SK-N-SH treated with all-trans-retinoic acid at 6 μM for 48 hours (cell line): ENCODE results near the gene SAT1.

Source experiments
- BACH2 ChIP-seq: fragments of 250-450 bp; sonication (Bioruptor Pico); IDR thresholded peaks from 2 replicates; pipeline ENCODE4 v1.9.0; 2021; ENCODE audit warnings: mild to moderate bottlenecking, borderline replicate concordance
- GLIS3 ChIP-seq: fragments of 250-450 bp; sonication (Bioruptor Pico); IDR thresholded peaks from 2 replicates; pipeline ENCODE4 v1.5.0; 2020; ENCODE audit warnings: mild to moderate bottlenecking, moderate library complexity
- RARB ChIP-seq: fragments of 250-450 bp; sonication (Bioruptor Pico); IDR thresholded peaks from 2 replicates; pipeline ENCODE4 v1.8.0; 2021; ENCODE audit warnings: mild to moderate bottlenecking, moderate library complexity
- ZC3H10 ChIP-seq: fragments of 250-450 bp; sonication (Bioruptor Pico); IDR thresholded peaks from 2 replicates; pipeline ENCODE4 v1.5.1; 2021; ENCODE audit warnings: mild to moderate bottlenecking, moderate library complexity

DNA sequence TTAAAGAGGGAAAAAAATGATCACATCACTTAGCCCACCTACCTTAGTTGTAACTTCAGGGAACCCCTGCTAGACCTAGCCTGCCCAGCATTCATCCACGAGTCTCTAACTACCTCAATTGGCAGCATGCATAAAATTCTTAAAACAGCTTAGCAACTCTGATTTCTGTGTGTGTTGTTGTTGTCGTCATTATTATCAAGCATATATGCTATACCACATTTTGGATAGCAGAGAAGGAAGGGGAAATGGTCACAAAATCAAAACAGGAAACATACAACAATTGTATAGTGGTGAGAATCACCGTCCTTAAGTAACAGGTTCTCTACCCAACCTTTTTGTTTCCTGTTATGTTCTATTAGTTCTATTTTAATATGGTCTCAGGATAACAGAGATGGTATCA is 37.2 kb upstream of the SAT1 start:
- no peak for TF ChIP-seq RARB
- no peak for TF ChIP-seq GLIS3
- no peak for TF ChIP-seq BACH2 (CRISPR knock-in tag)
- no peak for TF ChIP-seq ZC3H10 (CRISPR knock-in tag)
